Lung microvascular endothelial cell (primary cell): Measurements from ENCODE around the gene ERBB4. TPM values are rescaled to one million over a fixed set of nuclear protein-coding genes. Genes with fewer than 3 reads are reported as not detected.
"Not testable (repeated sequence)": the region's sequence is repeated elsewhere in the genome, so short reads cannot be mapped to it uniquely, and the experiment has no call there.

Experiments
- DNase-seq, 2 donors: peaks; one replicate each; pipeline versions ENCODE4 v3.0.0 to v3.0.0-alpha.2; 2010; ENCODE audit warnings: low read depth in 2 of 2
- total RNA-seq: library from RNA; depleted of rRNA; stranded (reverse); fragments of >200 nt; gene quantifications from 2 replicates; pipeline ENCODE4 v1.2.1, GENCODE V29; 2014

ERBB4 gene
- total RNA-seq, 1 donor from 2014 or later, result under 0.01 TPM

- no peak for DNase-seq
Observed at GRCh38 chr2:212153923-212154322, 384.7 kb downstream of the ERBB4 start.

- peak; percentile 12 to 50 for DNase-seq
Observed at GRCh38 chr2:212147921-212148513, 390.6 kb downstream of the ERBB4 start.

GRCh38 chr2:212146416-212146815 lies 392.2 kb downstream of the ERBB4 start:
- no peak for DNase-seq

GRCh38 chr2:212145121-212145520 lies 393.5 kb downstream of the ERBB4 start:
- DNase-seq, result no peak

- DNase-seq, result no peak
Observed at GRCh38 chr2:212142631-212143030, 396.0 kb downstream of the ERBB4 start.

GRCh38 chr2:212141499-212141898 lies 397.1 kb downstream of the ERBB4 start:
- no peak for DNase-seq

GRCh38 chr2:212136216-212136795 lies 402.3 kb downstream of the ERBB4 start:
- no peak for DNase-seq

GRCh38 chr2:212135739-212136138 lies 402.9 kb downstream of the ERBB4 start:
- peak in 1 of 2 donors; percentile 2 for DNase-seq

- no peak for DNase-seq
Observed at GRCh38 chr2:212133337-212133736, 405.3 kb downstream of the ERBB4 start.

- peak; percentile 2 to 48 for DNase-seq
Observed at GRCh38 chr2:212124598-212124997, 414.0 kb downstream of the ERBB4 start.

GRCh38 chr2:212119591-212119990 lies 419.0 kb downstream of the ERBB4 start:
- DNase-seq, result no peak

GRCh38 chr2:212117926-212118325 lies 420.7 kb downstream of the ERBB4 start:
- peak in 1 of 2 donors; percentile 30 for DNase-seq

GRCh38 chr2:212114489-212114888 lies 424.1 kb downstream of the ERBB4 start:
- DNase-seq, result no peak

GRCh38 chr2:212112401-212112800 lies 426.2 kb downstream of the ERBB4 start:
- no peak for DNase-seq

- DNase-seq, result peak; percentile 54 to 87
Observed at GRCh38 chr2:212109792-212110680, 428.6 kb downstream of the ERBB4 start.

GRCh38 chr2:212109217-212109616 lies 429.4 kb downstream of the ERBB4 start:
- DNase-seq, result no peak

GRCh38 chr2:212107989-212108388 lies 430.6 kb downstream of the ERBB4 start:
- peak in 1 of 2 donors; percentile 50 for DNase-seq

GRCh38 chr2:212107014-212107413 lies 431.6 kb downstream of the ERBB4 start:
- no peak for DNase-seq

- DNase-seq, result not testable (repeated sequence)
Observed at GRCh38 chr2:212106536-212106935, 432.1 kb downstream of the ERBB4 start.

- no peak for DNase-seq
Observed at GRCh38 chr2:212099658-212100057, 438.9 kb downstream of the ERBB4 start.

GRCh38 chr2:212098966-212099365 lies 439.6 kb downstream of the ERBB4 start:
- no peak for DNase-seq

- no peak for DNase-seq
Observed at GRCh38 chr2:212097001-212097400, 441.6 kb downstream of the ERBB4 start.
